ENCODE results near the gene DOK6.

DNA sequence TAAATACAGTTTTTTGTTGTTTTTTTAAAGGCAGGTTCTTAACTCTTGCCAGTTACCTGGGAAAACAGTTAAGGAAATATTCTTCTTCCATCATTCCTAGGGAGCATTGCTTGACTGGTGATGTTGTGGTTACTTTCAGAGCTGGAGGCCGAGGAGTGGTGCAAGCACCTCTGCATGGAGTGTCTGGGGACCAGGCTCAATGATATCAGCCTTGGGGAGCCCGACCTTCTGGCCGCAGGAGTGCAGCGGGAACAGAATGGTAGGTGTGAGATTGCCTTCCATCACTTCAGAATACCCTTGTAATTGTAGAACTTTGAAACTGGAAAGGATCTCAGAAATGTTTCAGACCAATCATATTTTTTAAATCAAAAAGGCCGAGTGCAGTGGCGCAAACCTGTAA, 276.9 kb downstream of the DOK6 start:
- TF ChIP-seq, protein P1, sequence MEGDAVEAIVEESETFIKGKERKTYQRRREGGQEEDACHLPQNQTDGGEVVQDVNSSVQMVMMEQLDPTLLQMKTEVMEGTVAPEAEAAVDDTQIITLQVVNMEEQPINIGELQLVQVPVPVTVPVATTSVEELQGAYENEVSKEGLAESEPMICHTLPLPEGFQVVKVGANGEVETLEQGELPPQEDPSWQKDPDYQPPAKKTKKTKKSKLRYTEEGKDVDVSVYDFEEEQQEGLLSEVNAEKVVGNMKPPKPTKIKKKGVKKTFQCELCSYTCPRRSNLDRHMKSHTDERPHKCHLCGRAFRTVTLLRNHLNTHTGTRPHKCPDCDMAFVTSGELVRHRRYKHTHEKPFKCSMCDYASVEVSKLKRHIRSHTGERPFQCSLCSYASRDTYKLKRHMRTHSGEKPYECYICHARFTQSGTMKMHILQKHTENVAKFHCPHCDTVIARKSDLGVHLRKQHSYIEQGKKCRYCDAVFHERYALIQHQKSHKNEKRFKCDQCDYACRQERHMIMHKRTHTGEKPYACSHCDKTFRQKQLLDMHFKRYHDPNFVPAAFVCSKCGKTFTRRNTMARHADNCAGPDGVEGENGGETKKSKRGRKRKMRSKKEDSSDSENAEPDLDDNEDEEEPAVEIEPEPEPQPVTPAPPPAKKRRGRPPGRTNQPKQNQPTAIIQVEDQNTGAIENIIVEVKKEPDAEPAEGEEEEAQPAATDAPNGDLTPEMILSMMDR (IDR thresholded peaks at IDR 0.05): no peak
- TF ChIP-seq EZH2 (IDR thresholded peaks at IDR 0.05): no peak
- no peak for TF ChIP-seq EZH2phosphoT487 (IDR thresholded peaks at IDR 0.05)
